ENCODE results near the gene SLC20A1. TPM values are rescaled to one million over a fixed set of nuclear protein-coding genes. Genes with fewer than 3 reads are reported as not detected.

Gene SLC20A1
- total RNA-seq, 4 donors from 2014 or later: 6.9 to 85.7 (median 9.2) TPM

GRCh38 chr2:112636605-112637288 is 9.0 kb upstream of the SLC20A1 start:
- H3K36me3 ChIP-seq: no peaks in the 10 kb centered on the region
- in situ Hi-C loops (cut with MboI; ENCODE audit: low sequenced_read_pairs in 4 of 4) (no loop called here), intact Hi-C loops (cut with DNase I; ENCODE audit: low total_unique reads) (no loop called here)
- no peak overlapping the region for H3K27ac ChIP-seq
- H3K27me3 ChIP-seq: no peaks in the 10 kb centered on the region
- TF ChIP-seq, protein P1, sequence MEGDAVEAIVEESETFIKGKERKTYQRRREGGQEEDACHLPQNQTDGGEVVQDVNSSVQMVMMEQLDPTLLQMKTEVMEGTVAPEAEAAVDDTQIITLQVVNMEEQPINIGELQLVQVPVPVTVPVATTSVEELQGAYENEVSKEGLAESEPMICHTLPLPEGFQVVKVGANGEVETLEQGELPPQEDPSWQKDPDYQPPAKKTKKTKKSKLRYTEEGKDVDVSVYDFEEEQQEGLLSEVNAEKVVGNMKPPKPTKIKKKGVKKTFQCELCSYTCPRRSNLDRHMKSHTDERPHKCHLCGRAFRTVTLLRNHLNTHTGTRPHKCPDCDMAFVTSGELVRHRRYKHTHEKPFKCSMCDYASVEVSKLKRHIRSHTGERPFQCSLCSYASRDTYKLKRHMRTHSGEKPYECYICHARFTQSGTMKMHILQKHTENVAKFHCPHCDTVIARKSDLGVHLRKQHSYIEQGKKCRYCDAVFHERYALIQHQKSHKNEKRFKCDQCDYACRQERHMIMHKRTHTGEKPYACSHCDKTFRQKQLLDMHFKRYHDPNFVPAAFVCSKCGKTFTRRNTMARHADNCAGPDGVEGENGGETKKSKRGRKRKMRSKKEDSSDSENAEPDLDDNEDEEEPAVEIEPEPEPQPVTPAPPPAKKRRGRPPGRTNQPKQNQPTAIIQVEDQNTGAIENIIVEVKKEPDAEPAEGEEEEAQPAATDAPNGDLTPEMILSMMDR (IDR thresholded peaks at IDR 0.05 in 4 of 5, conservative IDR thresholded peaks at IDR 0.05 in 1 of 5): no peak
- no peak for TF ChIP-seq POLR2A (IDR thresholded peaks at IDR 0.05)
- no peaks in the 10 kb centered on the region for H3K9me3 ChIP-seq
- no peaks in the 10 kb centered on the region for H3K4me1 ChIP-seq
- ATAC-seq: no peak
- no peak overlapping the region for H3K4me3 ChIP-seq
- DNase-seq: no peak

GRCh38 chr2:112637289-112637660 is 8.5 kb upstream of the SLC20A1 start:
- no peaks in the 10 kb centered on the region for H3K4me1 ChIP-seq
- DNase-seq: no peak
- H3K27me3 ChIP-seq: no peaks in the 10 kb centered on the region
- intact Hi-C loops (cut with DNase I; ENCODE audit: low total_unique reads): no loop called here
- TF ChIP-seq, protein P1 (IDR thresholded peaks at IDR 0.05 in 4 of 5, conservative IDR thresholded peaks at IDR 0.05 in 1 of 5): no peak
- TF ChIP-seq POLR2A (IDR thresholded peaks at IDR 0.05): no peak
- H3K4me3 ChIP-seq: no peak overlapping the region
- H3K27ac ChIP-seq: no peak overlapping the region
- no peaks in the 10 kb centered on the region for H3K9me3 ChIP-seq
- no peaks in the 10 kb centered on the region for H3K36me3 ChIP-seq
- ATAC-seq: no peak
- in situ Hi-C loops (cut with MboI; ENCODE audit: low sequenced_read_pairs in 4 of 4): no loop called here

DNA sequence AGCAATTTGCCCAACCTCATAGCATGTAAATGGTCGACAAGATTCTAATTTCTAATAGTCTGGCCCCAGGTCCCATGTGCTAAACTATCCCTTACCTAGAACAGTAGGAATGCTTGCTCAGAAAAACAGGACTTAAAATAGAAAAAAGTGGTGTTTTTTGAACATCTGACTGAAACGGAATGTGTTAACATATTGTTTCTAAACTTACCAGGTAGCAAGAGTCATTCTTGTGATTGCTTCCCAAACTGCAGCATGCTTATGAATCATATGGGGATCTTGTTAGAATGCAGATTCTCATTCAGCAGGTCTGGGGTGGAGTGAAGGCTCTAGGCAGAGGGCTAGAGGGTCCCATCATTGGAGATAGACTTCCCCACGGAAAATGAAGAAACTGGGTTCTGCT is 5.8 kb upstream of the SLC20A1 start:
- Histone ChIP-seq H3K27ac (no peak overlapping the region), H3K4me1 (peaks cover 0 to 11% of the 10 kb centered on the region in 2 donors), H3K36me3 (no peaks in the 10 kb centered on the region), H3K4me3 (no peak overlapping the region), H3K9me3 (no peaks in the 10 kb centered on the region), H3K27me3 (no peaks in the 10 kb centered on the region)
- TF ChIP-seq, protein P1 (IDR thresholded peaks at IDR 0.05 in 4 of 5, conservative IDR thresholded peaks at IDR 0.05 in 1 of 5): no peak
- no peak for TF ChIP-seq POLR2A (IDR thresholded peaks at IDR 0.05)
- intact Hi-C loops (cut with DNase I; ENCODE audit: low total_unique reads) (no loop called here), in situ Hi-C loops (cut with MboI; ENCODE audit: low sequenced_read_pairs in 4 of 4) (no loop called here)
- DNase-seq (no peak), ATAC-seq (no peak)

GRCh38 chr2:112640467-112640799 is 5.3 kb upstream of the SLC20A1 start:
- H3K27me3 ChIP-seq: no peaks in the 10 kb centered on the region
- H3K4me3 ChIP-seq: no peak overlapping the region
- no peaks in the 10 kb centered on the region for H3K36me3 ChIP-seq
- no peak overlapping the region for H3K27ac ChIP-seq
- TF ChIP-seq, protein P1 (IDR thresholded peaks at IDR 0.05 in 4 of 5, conservative IDR thresholded peaks at IDR 0.05 in 1 of 5): no peak
- TF ChIP-seq POLR2A (IDR thresholded peaks at IDR 0.05): no peak
- peaks cover 0 to 12% of the 10 kb centered on the region in 2 donors for H3K4me1 ChIP-seq
- no peak for ATAC-seq
- in situ Hi-C loops (cut with MboI; ENCODE audit: low sequenced_read_pairs in 4 of 4): no loop called here
- DNase-seq: no peak
- intact Hi-C loops (cut with DNase I; ENCODE audit: low total_unique reads): no loop called here
- no peaks in the 10 kb centered on the region for H3K9me3 ChIP-seq

Data from gastrocnemius medialis (tissue), 4 donors.